ENCODE data around the gene L3HYPDH. TPM values are rescaled to one million over a fixed set of nuclear protein-coding genes. Genes with fewer than 3 reads are reported as not detected.

Gene L3HYPDH
- 10 to 100 TPM in 1 of 2 donors, 1 to 10 TPM in 1; 8.7 to 10.2 TPM for total RNA-seq

GRCh38 chr14:59483819-59484638 lies at the start of gene L3HYPDH, which contains the start of gene JKAMP:
Gene L3HYPDH, minus strand, starts transcription at chr14:59484408. Its CDS starts 92 bp downstream, at chr14:59484316.
Gene JKAMP, plus strand, starts transcription at chr14:59484517. Its CDS starts 73 bp downstream, at chr14:59484590.
- H3K4me3 ChIP-seq: peak within 1 kb of the TSS; percentile 74
- peak; percentile 56 for TF ChIP-seq CTCF (IDR thresholded peaks at IDR 0.05)
- intact Hi-C loops (cut with DNase I): no loop called here
- H3K9me3 ChIP-seq: no peaks in the 10 kb centered on the region
- H3K27ac ChIP-seq: peak within 1 kb of the TSS; percentile 89
- peak within 1 kb of the TSS; percentile 70 to 83 for H3K9ac ChIP-seq (ENCODE audit: low read depth in 2 of 2, low read length in 2 of 2)
- H3K27me3 ChIP-seq: no peaks in the 10 kb centered on the region
- peak; percentile 98 for DNase-seq
- H3K36me3 ChIP-seq: no peaks in the 10 kb centered on the region
- peaks cover 6% of the 10 kb centered on the region for H3K4me1 ChIP-seq

GRCh38 chr14:59532419-59532818 lies 48.2 kb upstream of the L3HYPDH start:
- TF ChIP-seq CTCF (IDR thresholded peaks at IDR 0.05): no peak
- H3K27me3 ChIP-seq: no peaks in the 10 kb centered on the region
- no peak for DNase-seq
- no peak overlapping the region for H3K27ac ChIP-seq
- H3K4me1 ChIP-seq: no peaks in the 10 kb centered on the region
- H3K36me3 ChIP-seq: no peaks in the 10 kb centered on the region
- no peaks in the 10 kb centered on the region for H3K9me3 ChIP-seq
- intact Hi-C loops (cut with DNase I): no loop called here
- no peak overlapping the region for H3K4me3 ChIP-seq
- no peak overlapping the region for H3K9ac ChIP-seq (ENCODE audit: low read depth in 2 of 2, low read length in 2 of 2)

- Histone ChIP-seq H3K27ac (no peak overlapping the region), H3K36me3 (no peaks in the 10 kb centered on the region), H3K9me3 (no peaks in the 10 kb centered on the region), H3K4me3 (no peak overlapping the region), H3K4me1 (no peaks in the 10 kb centered on the region), H3K27me3 (no peaks in the 10 kb centered on the region), H3K9ac (ENCODE audit: low read depth in 2 of 2, low read length in 2 of 2) (no peak overlapping the region)
- TF ChIP-seq CTCF (IDR thresholded peaks at IDR 0.05): no peak
- no peak for DNase-seq
- intact Hi-C loops (cut with DNase I): no loop called here
Measured at GRCh38 chr14:59530349-59530748, 46.1 kb upstream of the L3HYPDH start.

GRCh38 chr14:59529189-59529588 lies 45.0 kb upstream of the L3HYPDH start:
- intact Hi-C loops (cut with DNase I): no loop called here
- DNase-seq: no peak

GRCh38 chr14:59520224-59520623 lies 36.0 kb upstream of the L3HYPDH start:
- Histone ChIP-seq H3K36me3 (no peaks in the 10 kb centered on the region), H3K27ac (no peak overlapping the region), H3K27me3 (no peaks in the 10 kb centered on the region), H3K9ac (ENCODE audit: low read depth in 2 of 2, low read length in 2 of 2) (no peak overlapping the region), H3K9me3 (no peaks in the 10 kb centered on the region), H3K4me1 (no peaks in the 10 kb centered on the region), H3K4me3 (no peak overlapping the region)
- intact Hi-C loops (cut with DNase I): no loop called here
- no peak for TF ChIP-seq CTCF (IDR thresholded peaks at IDR 0.05)
- no peak for DNase-seq

More at GRCh38 chr14:59529189-59529588, 45.0 kb upstream of the L3HYPDH start:
- H3K4me1 ChIP-seq: no peaks in the 10 kb centered on the region
- H3K9me3 ChIP-seq: no peaks in the 10 kb centered on the region
- TF ChIP-seq CTCF (IDR thresholded peaks at IDR 0.05): no peak
- no peaks in the 10 kb centered on the region for H3K36me3 ChIP-seq
- no peak overlapping the region for H3K27ac ChIP-seq
- H3K9ac ChIP-seq (ENCODE audit: low read depth in 2 of 2, low read length in 2 of 2): no peak overlapping the region
- H3K4me3 ChIP-seq: no peak overlapping the region
- H3K27me3 ChIP-seq: no peaks in the 10 kb centered on the region

Data from colonic mucosa (tissue), 4 donors.